GM21723 (cell line): Measurements from ENCODE around the gene CD74.
"Not testable (repeated sequence)": the region's sequence is repeated elsewhere in the genome, so short reads cannot be mapped to it uniquely, and the experiment has no call there.

ENCODE experiments used
- ATAC-seq: cut with Tn5 transposase; IDR thresholded peaks from one replicate; pipeline ENCODE4 v1.9.1; 2021; ENCODE audit warnings: mild to moderate bottlenecking, moderate library complexity; ENCODE audit not compliant: unreplicated experiment

CD74 gene

DNA sequence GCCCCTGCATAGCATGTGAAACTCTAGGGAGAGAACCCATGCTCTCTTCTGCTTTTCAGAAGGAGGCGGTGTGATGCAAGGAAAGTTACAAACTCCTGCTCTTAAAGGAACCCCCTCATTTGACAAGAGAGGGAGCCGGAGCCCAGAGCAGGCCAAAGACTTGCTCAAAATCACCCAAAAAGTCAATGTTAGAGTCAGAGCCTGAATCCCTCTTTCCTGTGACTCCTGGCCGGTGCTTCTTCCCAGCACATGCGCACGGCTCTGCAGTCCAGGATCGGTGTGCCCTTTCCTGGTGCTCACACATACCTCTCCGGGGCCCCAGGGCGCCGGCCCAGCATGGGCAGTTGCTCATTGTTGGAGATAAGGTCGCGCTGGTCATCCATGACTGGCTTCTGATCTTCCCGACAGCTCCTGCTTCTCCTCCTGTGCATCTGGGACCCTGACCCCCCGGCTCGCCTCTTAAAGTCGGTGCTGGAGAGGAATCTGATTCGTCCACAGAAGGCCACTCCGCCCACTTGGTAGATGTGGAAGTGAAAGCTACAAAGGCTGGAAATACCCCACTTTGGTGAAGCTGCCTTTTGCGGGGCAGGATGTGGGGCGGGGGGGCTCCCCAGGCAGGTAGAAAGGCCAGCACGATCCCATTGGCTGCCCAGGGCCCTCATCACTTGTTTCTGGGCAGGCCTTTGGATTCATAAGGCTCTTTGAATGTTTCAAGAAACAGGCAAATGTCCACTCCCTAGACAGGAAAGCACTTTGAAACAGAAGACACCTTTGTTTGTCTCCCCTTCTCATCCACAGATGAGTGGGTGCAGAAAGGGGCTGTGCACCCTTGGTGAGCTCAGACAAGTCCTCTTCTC lies at the start of gene CD74:
TSS of gene CD74 (minus strand) at position 592 of the 857 bp plus-strand sequence. CDS start at position 431, 161 bp downstream.
- peak; percentile 74 for ATAC-seq

DNA sequence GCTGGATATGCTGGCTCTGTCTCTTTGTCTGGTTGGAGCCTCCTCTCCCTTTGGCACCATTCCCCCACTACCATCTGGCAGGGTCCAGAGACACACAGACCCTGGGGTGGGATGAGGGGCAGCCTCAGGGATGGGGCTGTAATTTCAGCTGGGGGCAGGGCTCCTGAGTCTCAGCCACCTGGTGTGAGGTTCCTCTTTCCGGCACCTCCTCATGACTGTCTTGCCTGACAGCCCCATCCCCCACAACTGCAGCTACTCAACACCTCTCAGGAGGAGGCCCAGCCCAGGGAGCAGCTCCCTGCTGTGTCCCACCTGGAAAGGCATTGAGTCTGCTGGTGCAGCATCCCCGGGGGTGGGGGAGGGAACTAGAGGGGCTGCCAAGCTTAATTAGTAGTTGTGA lies 48.5 kb upstream of the CD74 start:
- ATAC-seq, result peak; percentile 86

DNA sequence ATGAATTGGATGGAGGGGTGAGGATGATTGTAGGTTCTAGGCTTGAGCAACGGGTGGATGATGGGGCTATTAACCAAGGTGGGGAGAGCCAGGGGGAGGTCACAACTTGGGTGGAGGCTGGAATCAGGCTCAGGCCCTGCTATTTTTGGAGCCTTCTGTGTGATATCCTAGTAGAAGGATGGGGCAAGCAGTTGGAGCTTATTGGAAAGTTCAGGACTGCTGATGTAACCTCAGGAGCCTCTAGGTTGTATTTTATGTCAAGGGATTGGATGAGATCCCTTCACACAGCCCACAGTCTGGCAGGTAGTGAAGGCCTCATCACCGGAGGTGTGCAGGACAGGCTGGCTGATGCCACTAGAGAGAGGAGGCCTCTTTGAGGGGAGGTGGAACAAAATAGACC lies 48.1 kb upstream of the CD74 start:
- peak; percentile 14 for ATAC-seq

DNA sequence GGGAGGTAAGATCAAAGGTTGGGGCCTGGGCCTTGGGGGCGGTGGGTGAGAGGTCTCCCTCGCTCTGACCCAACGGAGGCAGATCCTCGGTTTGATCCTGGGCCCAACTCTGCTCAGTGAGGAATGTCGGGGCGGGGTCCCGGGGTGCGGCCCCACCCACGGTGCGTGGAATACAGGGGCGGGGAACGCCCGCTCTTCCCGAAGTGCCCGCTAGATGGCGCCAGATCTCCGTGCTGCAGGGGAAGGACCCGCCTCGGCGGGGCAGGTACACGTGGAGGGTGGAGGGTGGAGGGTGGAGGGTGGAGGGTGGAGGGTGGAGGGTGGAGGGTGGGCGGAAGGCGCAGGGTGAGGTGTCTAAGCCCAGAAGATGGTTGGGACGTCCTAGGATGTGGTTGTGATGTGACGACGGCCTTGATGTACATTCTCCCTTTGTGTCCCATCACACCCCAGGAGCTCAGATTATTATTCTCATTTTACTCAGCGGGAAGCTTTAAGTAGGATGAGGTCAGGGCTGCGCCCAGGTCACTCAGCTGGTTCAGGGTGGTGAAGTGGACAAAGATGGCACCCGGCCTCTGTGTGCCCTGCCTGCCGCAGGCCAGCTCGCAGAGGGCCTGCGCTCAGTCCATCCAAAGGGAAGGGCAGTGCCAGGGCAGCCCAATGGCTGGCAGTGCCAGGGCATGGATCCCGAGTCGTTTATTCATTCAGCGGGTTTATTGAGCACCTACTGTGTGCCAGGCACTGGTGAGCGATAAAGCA lies 46.3 kb upstream of the CD74 start:
- ATAC-seq, result peak; percentile 73

DNA sequence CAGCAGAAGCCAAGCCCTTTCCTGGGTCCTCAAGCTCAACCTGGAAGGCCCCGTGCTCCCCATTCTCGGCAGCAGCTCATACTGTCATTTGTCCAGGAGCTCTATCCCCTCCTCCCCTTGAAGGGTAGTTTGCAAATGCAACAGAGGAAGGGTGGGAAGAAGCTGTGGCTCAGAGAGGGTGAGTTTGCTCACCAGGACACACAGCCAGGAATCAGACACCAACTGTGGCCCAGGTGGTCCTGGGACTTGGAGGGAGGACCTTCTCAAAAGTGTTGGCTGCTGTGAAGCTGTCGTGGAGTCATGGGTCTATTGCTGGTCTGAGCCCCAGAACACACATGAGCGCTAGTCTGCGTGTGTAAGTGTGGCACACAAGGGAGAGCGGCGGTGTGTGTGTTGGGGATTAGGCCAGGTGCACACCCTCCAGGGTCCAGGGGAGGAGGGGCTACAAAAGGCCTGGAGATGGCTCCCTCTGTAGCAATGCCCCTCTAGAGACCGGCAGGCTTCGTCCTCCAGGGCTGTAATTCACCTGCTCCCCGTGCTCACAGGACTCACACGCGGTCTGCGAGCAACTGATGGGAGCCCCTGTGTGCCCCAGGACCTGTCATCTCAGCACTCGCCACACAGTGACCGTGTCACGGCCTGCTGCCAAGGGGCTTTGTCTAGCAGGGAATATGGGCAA lies 45.0 kb upstream of the CD74 start:
- no peak for ATAC-seq

DNA sequence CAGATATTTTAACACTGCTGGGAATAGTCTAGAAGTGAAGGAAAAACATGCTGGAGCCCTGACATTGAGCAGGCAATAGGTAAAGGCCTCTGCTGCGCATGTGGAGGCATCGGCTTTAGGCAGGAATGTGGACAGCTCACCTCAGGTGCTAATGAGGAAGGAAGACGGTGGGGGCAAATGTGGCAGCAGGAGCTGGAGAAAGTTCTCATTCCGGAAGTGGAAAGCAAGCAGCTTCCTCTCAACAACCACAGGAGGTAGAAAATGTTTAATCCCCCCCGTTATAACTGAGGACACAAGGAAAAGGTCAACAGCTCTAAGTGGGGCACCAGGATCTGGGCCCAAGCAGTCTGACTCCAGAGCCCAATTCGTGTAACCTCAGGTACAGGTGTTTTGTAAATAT lies 44.4 kb upstream of the CD74 start:
- ATAC-seq, result no peak

DNA sequence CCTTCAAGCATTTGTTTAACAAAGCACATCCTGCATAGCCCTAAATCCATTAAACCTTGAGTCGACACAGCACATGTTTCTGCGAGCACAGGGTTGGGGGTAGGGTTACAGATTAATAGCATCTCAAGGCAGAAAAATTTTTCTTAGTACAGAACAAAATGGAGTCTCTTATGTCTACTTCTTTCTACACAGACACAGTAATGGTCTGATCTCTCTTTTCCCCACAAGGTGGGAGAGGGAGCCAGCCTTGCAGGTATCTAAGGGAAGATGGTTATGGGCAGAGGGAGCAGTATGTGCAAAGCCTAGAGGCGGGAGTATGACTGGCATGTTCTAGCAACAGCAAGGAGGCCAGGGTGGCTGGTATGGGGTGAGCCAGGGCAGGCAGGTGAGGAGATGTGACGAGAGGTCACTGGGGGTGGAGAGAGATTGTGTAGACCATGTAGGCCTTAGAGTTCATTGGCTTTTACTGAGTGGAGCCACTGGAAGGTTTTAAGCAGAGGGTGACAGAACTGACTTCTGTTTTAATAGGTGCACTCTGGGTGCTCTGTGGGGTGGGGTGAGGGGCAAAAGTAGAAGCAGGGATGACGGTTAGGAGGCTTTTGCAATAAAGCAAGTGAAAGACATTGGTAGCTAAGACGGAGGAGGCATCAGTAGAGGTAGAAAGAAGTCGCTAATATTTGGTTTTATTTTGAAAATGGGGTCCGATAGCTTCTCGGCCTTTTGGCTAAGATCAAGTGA lies 42.0 kb upstream of the CD74 start:
- no peak for ATAC-seq

DNA sequence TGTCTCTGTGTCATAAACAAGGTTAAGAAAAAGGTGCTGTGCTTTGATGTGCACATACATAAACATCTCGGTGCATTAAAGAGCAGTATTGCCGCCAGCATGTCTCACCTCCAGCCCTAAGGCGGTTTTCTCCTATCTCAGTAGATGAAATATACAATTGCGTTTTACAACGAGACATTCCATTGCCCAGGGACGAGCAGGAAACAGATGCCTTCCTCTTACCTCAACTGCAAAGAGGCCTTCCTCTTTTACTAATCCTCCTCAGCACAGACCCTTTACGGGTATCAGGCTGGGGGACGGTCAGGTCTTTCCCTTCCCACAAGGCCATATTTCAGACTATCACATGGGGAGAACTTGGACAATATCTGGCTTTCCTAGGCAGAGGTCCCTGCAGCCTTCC lies 41.3 kb upstream of the CD74 start:
- not testable (repeated sequence) for ATAC-seq

DNA sequence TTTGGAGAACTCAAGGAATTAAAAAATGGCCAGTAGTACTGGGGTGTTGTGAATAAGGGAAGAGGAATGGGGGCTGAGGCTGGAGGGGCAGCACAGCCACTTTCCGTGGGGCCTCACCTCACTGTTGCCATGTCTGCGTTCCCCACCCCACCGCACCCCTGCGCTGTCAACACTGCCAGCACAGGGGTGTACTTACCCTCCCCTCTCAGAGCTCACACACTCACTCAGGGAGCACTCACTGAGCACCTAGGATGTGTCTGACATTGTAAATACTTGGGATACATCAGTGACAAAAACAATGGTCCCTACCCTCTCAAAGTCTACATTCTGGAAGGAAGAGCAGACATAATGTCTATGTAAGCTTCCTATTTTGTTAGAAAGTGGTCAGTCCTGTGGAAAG lies 40.2 kb upstream of the CD74 start:
- ATAC-seq, result no peak

DNA sequence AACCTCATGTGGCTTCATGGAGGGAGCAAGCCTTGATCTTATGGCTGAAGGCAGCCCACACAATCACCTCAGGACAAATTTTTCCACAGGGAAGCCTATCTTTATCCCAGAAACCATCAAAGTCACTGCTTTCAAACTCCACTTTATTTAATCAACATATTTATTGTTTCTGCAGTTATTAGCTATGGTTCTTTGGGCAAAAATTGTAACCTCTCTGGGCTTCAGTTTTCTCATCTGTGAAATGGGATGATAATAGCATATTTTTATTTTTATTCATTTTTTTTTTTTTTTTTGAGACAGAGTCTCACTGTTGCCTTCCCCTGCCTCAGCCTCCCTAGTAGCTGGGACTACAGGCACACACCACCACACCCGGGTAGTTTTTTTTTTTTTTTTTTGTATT lies 38.9 kb upstream of the CD74 start:
- ATAC-seq, result no peak

DNA sequence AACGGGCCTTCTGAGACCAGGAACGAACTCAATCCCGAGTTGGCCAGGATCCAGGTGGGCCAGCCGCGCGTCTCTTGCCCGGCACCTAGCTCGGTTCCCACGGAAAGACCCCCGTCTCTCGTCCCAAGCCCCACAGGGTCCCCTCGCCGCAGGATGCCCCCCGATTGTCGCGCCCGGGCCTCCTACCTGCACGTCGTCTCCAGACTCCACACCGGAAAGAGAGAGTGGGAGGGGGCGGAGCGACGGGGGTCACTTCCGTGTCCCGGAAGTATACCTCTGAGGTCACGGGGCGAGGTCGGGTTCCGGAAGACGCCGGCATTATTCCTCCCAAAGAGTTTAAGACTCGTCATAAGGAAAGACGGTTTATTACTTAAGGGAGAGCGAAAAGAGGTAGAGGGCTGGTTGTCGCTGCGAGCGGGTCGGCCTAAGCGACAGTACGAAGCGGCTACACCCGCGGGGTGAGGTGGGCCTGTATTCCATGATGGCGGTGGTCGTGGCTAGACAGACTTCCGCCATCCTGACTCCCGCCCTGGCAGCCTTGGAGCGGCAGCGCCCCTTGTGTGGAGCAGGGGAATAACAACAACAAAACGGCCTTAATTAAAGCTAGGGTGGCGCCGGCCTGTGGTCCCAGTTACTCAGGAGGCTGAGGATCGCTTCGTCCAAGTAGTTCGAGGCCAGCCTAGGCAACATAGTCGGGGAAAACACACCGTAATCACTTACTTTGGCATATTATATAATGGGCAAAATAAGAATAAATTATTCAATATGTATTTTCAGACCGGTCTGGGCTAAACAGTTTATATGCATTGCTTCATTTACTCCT lies 37.0 kb upstream of the CD74 start, which contains the start of gene RPS14:
TSS of gene RPS14 (minus strand) at position 223 of the 823 bp plus-strand sequence. CDS start 2,006 bp downstream, outside the sequence.
- ATAC-seq, result peak; percentile 94

DNA sequence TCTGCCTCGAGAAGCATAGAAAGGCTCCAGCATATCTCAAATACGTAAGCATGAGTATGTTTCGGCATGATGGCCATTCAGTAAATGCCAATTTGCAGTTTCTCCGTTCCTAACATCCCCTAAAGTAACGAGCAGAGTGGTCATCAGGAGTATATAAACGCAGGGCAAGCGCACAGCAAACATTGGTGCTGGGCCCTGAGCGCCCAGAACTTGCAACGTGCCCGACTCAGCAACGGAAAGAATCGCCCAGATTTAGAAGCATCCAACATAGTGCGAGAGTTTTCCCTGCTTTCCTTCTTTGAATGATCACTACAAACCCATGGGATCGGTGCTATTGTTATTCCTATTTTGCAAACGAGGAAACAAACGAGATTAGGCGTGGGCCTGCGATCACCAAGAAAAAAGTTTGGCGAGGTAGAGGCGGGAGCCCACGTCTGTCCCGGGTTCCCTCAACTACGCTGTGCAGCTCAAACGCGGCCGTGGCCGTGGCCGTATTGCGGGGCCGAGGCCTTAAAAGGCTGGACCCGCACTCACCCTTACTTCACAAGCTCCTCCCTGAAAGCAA lies 36.3 kb upstream of the CD74 start:
- peak; percentile 44 for ATAC-seq

DNA sequence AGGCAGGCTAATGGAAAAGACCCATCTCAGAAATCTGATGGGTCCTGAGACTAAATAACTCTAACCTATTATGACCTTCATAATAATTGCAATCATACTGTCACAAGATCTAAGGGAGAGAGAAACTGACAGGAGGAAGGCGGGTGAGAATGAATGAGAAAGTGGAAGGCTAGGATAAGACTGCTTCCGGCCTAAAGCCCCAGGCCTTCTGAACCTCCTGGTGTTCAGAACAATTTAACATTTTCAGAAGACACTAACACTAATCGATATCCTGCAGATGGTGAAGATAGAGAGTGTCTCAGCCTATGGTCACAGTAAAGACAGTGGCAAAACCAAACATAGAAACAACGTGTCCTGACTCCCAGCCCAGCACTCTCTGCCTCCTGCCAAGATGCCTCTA lies 35.6 kb upstream of the CD74 start:
- no peak for ATAC-seq

DNA sequence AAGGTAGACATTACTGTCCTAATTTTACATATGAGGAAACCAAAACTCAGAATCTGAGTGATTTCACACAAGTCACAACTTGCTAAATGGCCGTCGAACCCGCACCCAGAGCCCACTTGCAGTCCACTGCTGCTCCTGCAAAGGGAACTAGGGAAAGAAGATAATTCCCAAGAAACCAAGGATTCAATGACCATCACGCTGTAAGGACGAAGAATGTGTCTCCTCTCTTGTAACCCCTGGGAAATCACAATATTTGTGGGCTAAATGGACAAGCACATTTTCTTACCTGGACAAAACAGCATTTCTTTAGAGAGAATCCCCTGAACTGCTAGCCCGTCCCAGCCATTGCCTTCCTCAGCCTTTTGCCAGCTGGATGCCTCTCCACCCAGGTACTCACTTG lies 34.5 kb upstream of the CD74 start:
- ATAC-seq, result no peak

DNA sequence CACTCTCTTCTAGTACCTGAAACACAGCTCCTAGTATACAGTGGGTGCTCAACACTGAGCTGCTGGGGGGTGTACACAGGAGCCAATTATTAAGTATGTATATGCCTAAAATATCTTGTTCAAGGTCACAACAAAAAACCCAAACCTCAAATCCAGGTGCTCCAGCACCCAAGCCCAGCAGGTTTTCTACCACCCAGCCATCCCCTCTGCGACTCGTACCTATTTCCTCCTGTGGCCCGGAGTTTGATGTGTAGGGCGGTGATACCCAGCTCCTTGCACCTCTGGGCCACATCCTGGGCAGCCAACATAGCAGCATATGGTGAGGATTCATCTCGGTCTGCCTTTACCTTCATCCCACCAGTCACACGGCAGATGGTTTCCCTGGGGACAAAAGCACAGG lies 33.9 kb upstream of the CD74 start:
- no peak for ATAC-seq

DNA sequence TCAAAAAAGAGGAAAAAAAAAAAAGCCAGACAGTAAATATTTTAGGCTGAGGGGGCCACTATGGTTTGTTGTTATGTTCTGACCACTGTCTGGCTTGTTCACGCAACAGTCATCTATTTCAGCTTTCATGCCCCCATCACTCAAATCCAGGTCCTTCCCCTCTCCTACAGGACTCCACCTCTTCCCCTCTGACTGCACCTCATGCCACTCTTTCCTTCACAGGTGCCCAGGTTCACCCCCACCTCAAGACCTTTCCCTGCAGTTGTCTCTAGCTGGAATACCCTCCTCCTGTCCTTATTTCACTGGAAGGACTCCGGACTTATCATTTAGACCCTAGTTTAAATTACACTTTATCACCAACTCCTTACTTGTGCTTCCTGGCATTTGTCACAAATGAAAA lies 33.4 kb upstream of the CD74 start:
- no peak for ATAC-seq

DNA sequence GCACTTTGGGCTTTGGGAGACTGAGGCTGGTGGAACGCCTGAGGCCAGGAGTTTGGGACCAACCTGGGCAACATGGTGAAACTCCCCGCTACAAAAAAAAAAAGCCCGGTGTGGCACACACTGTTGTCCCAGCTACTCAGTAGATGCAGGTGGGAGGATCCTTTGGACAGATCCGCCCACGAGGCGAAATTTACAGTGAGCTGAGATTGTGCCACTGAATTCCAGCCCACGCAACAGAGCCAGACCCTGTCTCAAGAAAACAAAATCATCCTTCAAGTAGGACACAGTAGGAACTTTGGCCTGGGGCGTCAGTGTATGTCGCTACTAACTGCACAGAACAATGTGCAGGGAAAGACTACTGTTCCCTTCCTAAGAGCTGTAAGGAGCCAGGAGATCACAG lies 32.1 kb upstream of the CD74 start:
- no peak for ATAC-seq

DNA sequence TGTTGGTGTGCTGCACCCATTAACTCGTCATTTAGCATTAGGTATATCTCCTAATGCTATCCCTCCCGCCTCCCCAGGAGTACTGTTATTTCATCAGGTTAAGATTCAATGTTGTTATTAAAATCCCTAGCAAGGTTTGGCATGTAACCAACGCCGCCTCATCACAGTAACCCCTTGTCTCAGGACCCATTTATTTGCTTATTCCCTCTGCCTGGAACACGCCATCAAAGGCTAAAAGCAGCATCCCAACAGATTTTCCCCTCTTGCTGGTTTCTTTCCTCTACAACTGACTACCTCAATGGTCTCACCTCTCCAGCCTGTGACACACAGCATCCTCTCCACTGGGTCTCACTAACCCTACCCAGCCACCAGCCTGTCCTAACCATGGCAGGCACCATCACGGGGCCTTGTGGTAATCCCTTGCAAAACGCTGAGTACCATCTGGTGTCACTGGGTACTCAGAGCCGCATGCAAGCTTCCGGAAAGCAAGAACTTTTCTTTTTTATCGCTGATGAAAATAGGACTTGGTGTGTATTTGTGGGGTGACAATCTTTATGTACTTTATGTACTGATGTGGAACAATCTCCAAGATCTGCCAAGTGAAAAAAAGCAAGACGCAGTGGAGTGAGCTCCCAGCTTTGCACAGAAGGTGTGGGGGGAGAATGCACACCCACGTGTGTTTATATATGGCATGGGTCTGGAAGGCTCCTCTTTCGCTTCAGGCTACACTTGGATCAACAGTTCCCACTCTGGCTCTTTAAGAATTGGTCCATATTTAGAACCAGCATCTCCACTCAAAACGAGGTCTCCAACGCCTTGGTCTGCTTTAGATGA lies 30.7 kb upstream of the CD74 start:
- no peak for ATAC-seq

DNA sequence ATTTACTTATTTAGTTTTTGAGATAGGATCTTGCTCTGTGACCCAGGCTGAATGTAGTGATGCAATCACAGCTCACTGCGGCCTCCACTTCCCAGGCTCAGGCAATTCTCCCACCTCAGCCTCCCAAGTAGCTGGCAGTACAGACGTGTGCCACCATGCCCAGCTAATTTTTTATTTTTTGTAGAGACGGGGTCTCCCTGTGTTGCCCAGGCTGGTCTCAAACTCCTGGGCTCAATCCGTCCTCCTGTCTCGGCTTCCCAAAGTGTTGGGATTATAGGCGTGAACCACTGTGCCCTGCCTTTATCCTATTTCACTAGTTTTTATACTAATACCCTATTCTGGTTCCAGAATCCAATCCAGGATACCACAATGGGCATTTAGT lies 30.0 kb upstream of the CD74 start:
- no peak for ATAC-seq
